H1 (cell line): ENCODE results near the gene TMEM126B. TPM values are rescaled to one million over a fixed set of nuclear protein-coding genes. Genes with fewer than 3 reads are reported as not detected.

Source experiments
- CTCF ChIA-PET: fragments of 300-600 bp; sonication (Branson Sonifier 250); formaldehyde crosslinking; loops from one replicate; lab custom pipeline; 2021; ENCODE audit not compliant: partially characterized antibody; lab: Charles Lee
- POLR2A ChIA-PET: fragments of 300-600 bp; sonication (Branson Sonifier 250); formaldehyde crosslinking; loops from one replicate; lab custom pipeline; 2021; ENCODE audit warnings: inconsistent platforms; ENCODE audit not compliant: partially characterized antibody; lab: Charles Lee
- DNase-seq, 2 experiments: peaks; one replicate each; pipeline versions ENCODE4 v3.0.0 to v3.0.0-alpha.2; 2010 to 2022; ENCODE audit warnings: low spot score in 2 of 2, low read depth in 1 of 2, mixed read lengths in 1 of 2
- FAIRE-seq: peaks from 2 replicates; lab custom pipeline; 2011; peaks lifted over from hg19 to GRCh38; lab: Jason Lieb, UNC
- H2AFZ ChIP-seq: 2 replicates; pipeline ENCODE4 v1.8.1; 2012; ENCODE audit warnings: low read length, inconsistent platforms
- H2AK5ac ChIP-seq: 2 replicates; pipeline ENCODE4 v1.6.1; 2013; ENCODE audit warnings: low read depth, low read length
- H2BK120ac ChIP-seq: replicated peaks from 2 replicates; pipeline ENCODE3; 2013; ENCODE audit warnings: low read depth, low read length, inconsistent platforms
- H2BK12ac ChIP-seq: 2 replicates; pipeline ENCODE4 v1.6.1; 2013; ENCODE audit warnings: low read depth, low read length
- H2BK15ac ChIP-seq: 2 replicates; pipeline ENCODE4 v1.6.1; 2013; ENCODE audit warnings: low read length
- H2BK20ac ChIP-seq: 2 replicates; pipeline ENCODE4 v1.6.1; 2013; ENCODE audit warnings: low read length
- H2BK5ac ChIP-seq: 2 replicates; pipeline ENCODE4 v1.6.1; 2013; ENCODE audit warnings: low read depth, low read length
- H3K14ac ChIP-seq: 2 replicates; pipeline ENCODE4 v1.6.1; 2013; ENCODE audit warnings: inconsistent platforms; ENCODE audit not compliant: insufficient read length
- H3K18ac ChIP-seq: 2 replicates; pipeline ENCODE4 v1.6.1; 2013; ENCODE audit warnings: low read length; ENCODE audit errors: extremely low read depth
- H3K23ac ChIP-seq: 2 replicates; pipeline ENCODE4 v1.6.1; 2013; ENCODE audit warnings: inconsistent platforms; ENCODE audit not compliant: insufficient read length
- H3K23me2 ChIP-seq: 2 replicates; pipeline ENCODE4 v1.6.1; 2013; ENCODE audit warnings: low read depth, low read length
- H3K27ac ChIP-seq: 2 replicates; pipeline ENCODE4 v1.6.1; 2011; ENCODE audit warnings: low read depth, low read length, inconsistent platforms
- H3K27me3 ChIP-seq, 4 experiments: replicated peaks in 1 of 4; 1 replicate in 1 of 4; 2 replicates in 3 of 4; pipeline versions ENCODE4 v1.6.1 to v1.8.1; 2011 to 2013; ENCODE audit warnings: low read length in 3 of 4, mild to moderate bottlenecking in 3 of 4, inconsistent platforms in 2 of 4, mixed read lengths in 2 of 4, moderate library complexity in 1 of 4; ENCODE audit not compliant: control insufficient read depth in 3 of 4, insufficient read depth in 3 of 4; ENCODE audit errors: extremely low read depth in 1 of 4
- H3K36me3 ChIP-seq, 4 experiments: 2 replicates each; pipeline versions ENCODE4 v1.6.1 to v1.8.1; 2011 to 2013; ENCODE audit warnings: mild to moderate bottlenecking in 4 of 4, low read length in 3 of 4, moderate library complexity in 2 of 4, control low read depth in 1 of 4, inconsistent platforms in 1 of 4; ENCODE audit not compliant: insufficient read depth in 4 of 4, control insufficient read depth in 2 of 4
- H3K4ac ChIP-seq: replicated peaks from 2 replicates; pipeline ENCODE3; 2013; ENCODE audit warnings: low read length, low read depth, mixed read lengths, inconsistent platforms; ENCODE audit not compliant: insufficient read length
- H3K4me1 ChIP-seq, 4 experiments: replicated peaks in 1 of 4; 1 replicate in 1 of 4; 2 replicates in 3 of 4; pipeline versions ENCODE4 v1.6.1 to v1.8.1; 2011 to 2013; ENCODE audit warnings: low read length in 3 of 4, inconsistent platforms in 2 of 4, mixed read lengths in 1 of 4; ENCODE audit not compliant: insufficient read depth in 4 of 4, control insufficient read depth in 3 of 4
- H3K4me2 ChIP-seq, 2 experiments: 2 replicates each; pipeline versions ENCODE4 v1.6.1 to v1.8.1; 2011 to 2013; ENCODE audit warnings: low read depth in 2 of 2, low read length in 2 of 2, control low read depth in 1 of 2, inconsistent platforms in 1 of 2, mild to moderate bottlenecking in 1 of 2; ENCODE audit not compliant: insufficient read depth in 1 of 2
- H3K4me3 ChIP-seq, 4 experiments: fragments of 200-600, 300-600 bp in 1 of 4; sonication (generic), shearing (Covaris generic), sonication (Bioruptor Twin) in 1 of 4; 2 replicates each; pipeline versions ENCODE4 v1.5.1 to v1.8.1; 2011 to 2016; ENCODE audit warnings: low read length in 4 of 4, low read depth in 3 of 4, control low read depth in 2 of 4, inconsistent platforms in 2 of 4, mild to moderate bottlenecking in 2 of 4, mixed read lengths in 1 of 4, moderate library complexity in 1 of 4; ENCODE audit not compliant: insufficient read depth in 2 of 4; ENCODE audit errors: extremely low read depth in 1 of 4
- H3K56ac ChIP-seq: replicated peaks from 2 replicates; pipeline ENCODE3; 2013; ENCODE audit warnings: low read depth, mild to moderate bottlenecking, mixed read lengths, low read length, inconsistent platforms; ENCODE audit not compliant: insufficient read length
- H3K79me1 ChIP-seq: 2 replicates; pipeline ENCODE4 v1.6.1; 2013; ENCODE audit warnings: low read depth, low read length, control low read depth
- H3K79me2 ChIP-seq, 2 experiments: 2 replicates each; pipeline versions ENCODE4 v1.6.1 to v1.8.1; 2012 to 2013; ENCODE audit warnings: low read length in 2 of 2, mild to moderate bottlenecking in 2 of 2, inconsistent platforms in 1 of 2; ENCODE audit not compliant: insufficient read depth in 2 of 2, control insufficient read depth in 1 of 2
- H3K9ac ChIP-seq, 4 experiments: replicated peaks in 1 of 4; 1 replicate in 1 of 4; 2 replicates in 3 of 4; pipeline versions ENCODE4 v1.6.1 to v1.8.1; 2011 to 2013; ENCODE audit warnings: low read depth in 3 of 4, low read length in 3 of 4, control low read depth in 2 of 4, mild to moderate bottlenecking in 2 of 4, moderate library complexity in 2 of 4, inconsistent platforms in 1 of 4; ENCODE audit errors: extremely low read depth in 1 of 4
- H3K9me3 ChIP-seq, 2 experiments: 2 replicates each; pipeline versions ENCODE4 v1.6.1 to v1.8.1; 2012 to 2013; ENCODE audit warnings: mild to moderate bottlenecking in 2 of 2, moderate library complexity in 2 of 2, control low read depth in 1 of 2, inconsistent platforms in 1 of 2, low read depth in 1 of 2, low read length in 1 of 2, mixed read lengths in 1 of 2; ENCODE audit not compliant: insufficient read depth in 2 of 2
- H4K20me1 ChIP-seq, 2 experiments: replicated peaks in 1 of 2; 2 replicates each; pipeline versions ENCODE3 to v1.8.1; 2011 to 2013; ENCODE audit warnings: inconsistent platforms in 2 of 2, low read length in 2 of 2, mild to moderate bottlenecking in 1 of 2; ENCODE audit not compliant: insufficient read depth in 2 of 2, control insufficient read depth in 1 of 2
- H4K5ac ChIP-seq: 2 replicates; pipeline ENCODE4 v1.6.1; 2013; ENCODE audit warnings: low read length, low read depth, mixed read lengths, inconsistent platforms; ENCODE audit not compliant: insufficient read length
- H4K8ac ChIP-seq: 2 replicates; pipeline ENCODE4 v1.8.0; 2013; ENCODE audit warnings: mild to moderate bottlenecking, moderate library complexity, low read length, inconsistent platforms; ENCODE audit not compliant: insufficient read depth; ENCODE audit errors: extremely low read depth
- H4K91ac ChIP-seq: replicated peaks from 2 replicates; pipeline ENCODE3; 2013; ENCODE audit warnings: low read length, mixed read lengths, inconsistent platforms; ENCODE audit not compliant: insufficient read length
- BCL11A ChIP-seq, 2 experiments: IDR thresholded peaks; one replicate each; pipeline ENCODE4 v1.6.1; 2011; ENCODE audit warnings: low read depth in 2 of 2, low read length in 2 of 2, mild to moderate bottlenecking in 2 of 2
- CHD1 ChIP-seq: IDR thresholded peaks from 2 replicates; pipeline ENCODE4 v1.6.1; 2012; ENCODE audit warnings: low read depth, low read length, improper control_type of control experiment
- CREB1 ChIP-seq: IDR thresholded peaks from 2 replicates; pipeline ENCODE4 v1.6.1; 2012; ENCODE audit warnings: inconsistent platforms
- E2F6 ChIP-seq: IDR thresholded peaks from 2 replicates; pipeline ENCODE4 v1.6.1; 2012; ENCODE audit warnings: inconsistent platforms
- FOSL1 ChIP-seq: IDR thresholded peaks from 2 replicates; pipeline ENCODE4 v1.6.1; 2011; ENCODE audit warnings: mild to moderate bottlenecking, low read depth, low read length, moderate library complexity; ENCODE audit not compliant: insufficient read depth
- MAX ChIP-seq: IDR thresholded peaks from 2 replicates; pipeline ENCODE4 v1.6.1; 2012; ENCODE audit warnings: inconsistent platforms
- NRF1 ChIP-seq: IDR thresholded peaks from 2 replicates; pipeline ENCODE4 v1.6.1; 2011; ENCODE audit warnings: mild to moderate bottlenecking, low read depth, low read length, improper control_type of control experiment
- RAD21 ChIP-seq, 2 experiments: IDR thresholded peaks in 1 of 2; conservative IDR thresholded peaks in 1 of 2; 2 replicates each; pipeline ENCODE4 v1.6.1; 2011; ENCODE audit warnings: low read depth in 2 of 2, low read length in 2 of 2, improper control_type of control experiment in 1 of 2, inconsistent platforms in 1 of 2, mild to moderate bottlenecking in 1 of 2, moderate library complexity in 1 of 2
- SIRT6 ChIP-seq: IDR thresholded peaks from one replicate; pipeline ENCODE4 v1.7.1; 2012; ENCODE audit warnings: low read length, inconsistent platforms
- SP2 ChIP-seq: IDR thresholded peaks from 2 replicates; pipeline ENCODE4 v1.6.1; 2012; ENCODE audit warnings: mild to moderate bottlenecking, low read length, inconsistent platforms
- TBP ChIP-seq: IDR thresholded peaks from 2 replicates; pipeline ENCODE4 v1.6.1; 2011; ENCODE audit warnings: low read depth, low read length, improper control_type of control experiment
- TEAD4 ChIP-seq: IDR thresholded peaks from 2 replicates; pipeline ENCODE4 v1.6.1; 2012; ENCODE audit warnings: low read depth, low read length, inconsistent platforms, mixed read lengths
- USF2 ChIP-seq: IDR thresholded peaks from 2 replicates; pipeline ENCODE4 v1.6.1; 2011; ENCODE audit warnings: low read length, improper control_type of control experiment
- WGBS, 2 experiments: shearing (Covaris generic) in 1 of 2; methylation state at CpG; one replicate each; pipeline versions ENCODE4 v1.1.6 to v1.1.7; 2013 to 2015; ENCODE audit warnings: low lambda C conversion rate in 2 of 2, mixed read lengths in 2 of 2, inconsistent platforms in 1 of 2, low coverage in 1 of 2, missing lambda C conversion rate in 1 of 2; ENCODE audit not compliant: insufficient replicate concordance in 2 of 2, insufficient coverage in 1 of 2, insufficient read length in 1 of 2; ENCODE audit errors: extremely low coverage in 1 of 2, missing lambda C conversion rate in 1 of 2; 5-methylcytosine and 5-hydroxymethylcytosine counted together
- polyA plus RNA-seq, 7 experiments: library from polyadenylated mRNA; depleted of rRNA in 3 of 7; stranded (reverse) in 5 of 7; unstranded in 2 of 7; fragments of >200 nt in 5 of 7; fragments of 200-250 nt in 2 of 7; gene quantifications; 1 replicate in 5 of 7; 2 replicates in 1 of 7; 4 replicates in 1 of 7; pipeline versions ENCODE4 v1.2.1 to v1.2.3, GENCODE V29; 2011 to 2013; ENCODE audit warnings: missing spikeins in 2 of 7, mixed read lengths in 2 of 7
- total RNA-seq: library from RNA; stranded (reverse); fragmentation: NEBNext Ultra II Directional; extraction: Animal tissue kit (Norgen Biotek cat#: 25700); gene quantifications from 2 replicates; pipeline ENCODE4 v1.2.1, GENCODE V29; 2021

Gene TMEM126B
- total and polyA plus RNA-seq, 2 of the 8 experiments (the other 6 are each of a cell fraction or from before 2014, with no cell fraction given): 85.6 to 101 TPM

GRCh38 chr11:85599083-85599482 is 29.3 kb upstream of the TMEM126B start:
- Histone ChIP-seq H3K79me1 (no peaks in the 10 kb centered on the region), H3K9ac (no peak overlapping the region), H3K27me3 (no peaks in the 10 kb centered on the region), H2BK120ac (no peak overlapping the region), H4K20me1 (no peaks in the 10 kb centered on the region), H3K23me2 (peaks cover 3% of the 10 kb centered on the region; the same call in 1 of the 2 replicates), H3K56ac (no peak overlapping the region), H4K91ac (no peak overlapping the region), H3K4ac (no peak overlapping the region), H2AK5ac (no peak overlapping the region; the same call in 1 of the 2 replicates), H2BK12ac (no peak overlapping the region), H2BK5ac (no peak overlapping the region; the same call in 1 of the 2 replicates), H3K4me2 (no peak overlapping the region), H3K14ac (no peak overlapping the region), H2AFZ (no peak overlapping the region), H3K4me1 (peaks cover 0 to 3% (median 0%) of the 10 kb centered on the region in 4 experiments; a peak in 2 of 7 replicates), H3K79me2 (no peaks in the 10 kb centered on the region), H2BK20ac (no peak overlapping the region), H2BK15ac (no peak overlapping the region), H4K8ac (no peak overlapping the region), H3K36me3 (no peaks in the 10 kb centered on the region), H4K5ac (no peak overlapping the region), H3K27ac (no peak overlapping the region), H3K23ac (no peak overlapping the region), H3K4me3 (no peak overlapping the region), H3K18ac (no peak overlapping the region), H3K9me3 (no peaks in the 10 kb centered on the region)
- CTCF ChIA-PET: no interaction called here
- POLR2A ChIA-PET: no interaction called here
- no peak for DNase-seq
- no peak for FAIRE-seq
- WGBS, 2 experiments: 74% methylated on average over 5 of the region's 5 CpGs; no CpG with 5 or more reads in 1 of the 2 experiments
- TF ChIP-seq TBP (no peak), RAD21 (IDR thresholded peaks at IDR 0.05 in 1 of 2, conservative IDR thresholded peaks at IDR 0.05 in 1 of 2; ENCODE audit: low read depth in 2 of 2, low read length in 2 of 2) (no peak), FOSL1 (no peak), BCL11A (IDR thresholded peaks at IDR 0.05; ENCODE audit: low read depth in 2 of 2, low read length in 2 of 2) (no peak), CHD1 (no peak), CREB1 (no peak), NRF1 (no peak), TEAD4 (no peak), E2F6 (no peak), MAX (no peak), SP2 (no peak), SIRT6 (no peak), USF2 (no peak)
